MM.1S (cell line): ENCODE measurements around the gene ZBTB43.

Source experiments
- DNase-seq: peaks from one replicate; pipeline ENCODE4 v3.0.0-alpha.2; 2015
- H2AFZ ChIP-seq: fragments of 300-600 bp; sonication (generic); 2 replicates; pipeline ENCODE4 v1.6.0; 2016; ENCODE audit warnings: antibody characterized with exemption, low read length
- H3F3A ChIP-seq: fragments of 300-600 bp; sonication (generic); 2 replicates; pipeline ENCODE4 v1.6.1; 2016; ENCODE audit warnings: mild to moderate bottlenecking, antibody characterized with exemption, low read length, moderate library complexity, mixed read lengths; ENCODE audit not compliant: insufficient read depth
- H3K27ac ChIP-seq: fragments of 300-600 bp; sonication (generic); 2 replicates; pipeline ENCODE4 v1.5.1; 2016; ENCODE audit warnings: mild to moderate bottlenecking, low read length
- H3K27me3 ChIP-seq: fragments of 300-600 bp; sonication (generic); replicated peaks from 2 replicates; pipeline ENCODE4 v1.6.0; 2016; ENCODE audit warnings: low read length; ENCODE audit not compliant: insufficient read depth
- H3K36me3 ChIP-seq: fragments of 300-600 bp; sonication (generic); replicated peaks from 2 replicates; pipeline ENCODE4 v1.6.1; 2016; ENCODE audit warnings: mild to moderate bottlenecking, low read length, mixed read lengths; ENCODE audit not compliant: insufficient read depth
- H3K4me1 ChIP-seq: fragments of 300-600 bp; sonication (generic); 2 replicates; pipeline ENCODE4 v1.6.1; 2016; ENCODE audit warnings: low read length, mixed read lengths
- H3K4me2 ChIP-seq: fragments of 300-600 bp; sonication (generic); 2 replicates; pipeline ENCODE4 v1.6.0; 2016; ENCODE audit warnings: low read depth, low read length
- H3K4me3 ChIP-seq: fragments of 300-600 bp; sonication (generic); 2 replicates; pipeline ENCODE4 v1.5.1; 2016; ENCODE audit warnings: low read length, mixed read lengths
- H3K79me2 ChIP-seq: fragments of 300-600 bp; sonication (generic); 2 replicates; pipeline ENCODE4 v1.6.1; 2016; ENCODE audit warnings: mixed run types, low read length, mixed read lengths
- H3K9ac ChIP-seq: fragments of 300-600 bp; sonication (generic); 2 replicates; pipeline ENCODE4 v1.6.1; 2016; ENCODE audit warnings: low read length, mixed read lengths
- H3K9me2 ChIP-seq: fragments of 300-600 bp; sonication (generic); replicated peaks from 2 replicates; pipeline ENCODE4 v1.6.1; 2016; ENCODE audit warnings: mild to moderate bottlenecking, low read length, mixed read lengths; ENCODE audit not compliant: insufficient read depth
- H3K9me3 ChIP-seq: fragments of 300-600 bp; sonication (generic); replicated peaks from 2 replicates; pipeline ENCODE4 v1.6.1; 2016; ENCODE audit warnings: mild to moderate bottlenecking, low read length, mixed read lengths; ENCODE audit not compliant: insufficient read depth
- H4K20me1 ChIP-seq: fragments of 300-600 bp; sonication (generic); 2 replicates; pipeline ENCODE4 v1.6.1; 2016; ENCODE audit warnings: mild to moderate bottlenecking, low read length, moderate library complexity, mixed read lengths; ENCODE audit not compliant: insufficient read depth
- CTCF ChIP-seq: fragments of 300-600 bp; sonication (generic); IDR thresholded peaks from 2 replicates; pipeline ENCODE4 v1.5.1; 2016; ENCODE audit warnings: antibody characterized with exemption, low read length, mixed read lengths
- EZH2 ChIP-seq: fragments of 300-600 bp; sonication (generic); optimal IDR thresholded peaks from 2 replicates; pipeline ENCODE3; 2017; ENCODE audit warnings: low read depth, mild to moderate bottlenecking, antibody characterized with exemption, low read length, mixed read lengths
- EZH2phosphoT487 ChIP-seq: fragments of 300-600 bp; sonication (generic); IDR thresholded peaks from 2 replicates; pipeline ENCODE4 v1.6.1; 2018; ENCODE audit warnings: antibody characterized with exemption, low read length

The ZBTB43 gene

GRCh38 chr9:126796758-126797157, 8.1 kb upstream of the ZBTB43 start:
- Histone ChIP-seq H3K9me3 (no peaks in the 10 kb centered on the region), H3K9me2 (no peaks in the 10 kb centered on the region), H3K4me3 (no peak overlapping the region), H3K79me2 (no peaks in the 10 kb centered on the region), H3K4me1 (no peaks in the 10 kb centered on the region), H3K4me2 (no peak overlapping the region), H3K27me3 (no peaks in the 10 kb centered on the region; the same call in 1 of the 2 replicates), H3K27ac (no peak overlapping the region), H3K9ac (no peak overlapping the region), H3K36me3 (no peaks in the 10 kb centered on the region), H3F3A (no peaks in the 10 kb centered on the region), H2AFZ (no peak overlapping the region), H4K20me1 (no peaks in the 10 kb centered on the region)
- TF ChIP-seq EZH2 (no peak), CTCF (no peak), EZH2phosphoT487 (no peak)
- no peak for DNase-seq

- no peaks in the 10 kb centered on the region for H3K4me1 ChIP-seq
- H2AFZ ChIP-seq = no peak overlapping the region
- H3K4me2 ChIP-seq = no peak overlapping the region
- H3K27me3 ChIP-seq = no peaks in the 10 kb centered on the region; the same call in 1 of the 2 replicates
- no peaks in the 10 kb centered on the region for H3K36me3 ChIP-seq
- no peaks in the 10 kb centered on the region for H3K9me3 ChIP-seq
- no peak for DNase-seq
- no peak for TF ChIP-seq EZH2phosphoT487
- TF ChIP-seq CTCF = no peak
- TF ChIP-seq EZH2 = no peak
- H3K9ac ChIP-seq = no peak overlapping the region
- no peaks in the 10 kb centered on the region for H3K9me2 ChIP-seq
- no peak overlapping the region for H3K4me3 ChIP-seq
- H4K20me1 ChIP-seq = no peaks in the 10 kb centered on the region
- no peaks in the 10 kb centered on the region for H3F3A ChIP-seq
- H3K27ac ChIP-seq = no peak overlapping the region
- no peaks in the 10 kb centered on the region for H3K79me2 ChIP-seq
Observed at GRCh38 chr9:126797903-126798302, 6.9 kb upstream of the ZBTB43 start.

- TF ChIP-seq CTCF (no peak), EZH2 (no peak), EZH2phosphoT487 (no peak)
- Histone ChIP-seq H3K9me3 (no peaks in the 10 kb centered on the region), H3K4me2 (no peak overlapping the region), H4K20me1 (no peaks in the 10 kb centered on the region), H3K4me1 (no peaks in the 10 kb centered on the region), H3K9ac (no peak overlapping the region), H3F3A (no peaks in the 10 kb centered on the region), H3K27ac (no peak overlapping the region), H3K27me3 (no peaks in the 10 kb centered on the region; the same call in 1 of the 2 replicates), H3K79me2 (no peaks in the 10 kb centered on the region), H3K36me3 (no peaks in the 10 kb centered on the region), H3K4me3 (no peak overlapping the region), H2AFZ (no peak overlapping the region), H3K9me2 (no peaks in the 10 kb centered on the region)
- DNase-seq = no peak
Observed at GRCh38 chr9:126799034-126799433, 5.8 kb upstream of the ZBTB43 start.
